Hepatocyte (in vitro differentiated cells): Measurements from ENCODE around the gene KRT20.

Experiments used
- EZH2 ChIP-seq: fragments of 200-600 bp; sonication (generic); IDR thresholded peaks from 2 replicates; pipeline ENCODE4 v1.6.1; 2016; ENCODE audit warnings: antibody characterized with exemption, mild to moderate bottlenecking, borderline replicate concordance
- EZH2phosphoT487 ChIP-seq: fragments of 200-600 bp; sonication (generic); IDR thresholded peaks from one replicate; pipeline ENCODE4 v1.6.1; 2018; ENCODE audit warnings: antibody characterized with exemption, mild to moderate bottlenecking, low read depth, moderate library complexity; ENCODE audit not compliant: unreplicated experiment, severe bottlenecking
- TF ChIP-seq, protein P1 (sequence below): fragments of 200-600 bp; sonication (generic); IDR thresholded peaks from 2 replicates; pipeline ENCODE4 v1.5.1; 2016; ENCODE audit warnings: antibody characterized with exemption, mild to moderate bottlenecking; ENCODE audit not compliant: poor library complexity

DNA sequence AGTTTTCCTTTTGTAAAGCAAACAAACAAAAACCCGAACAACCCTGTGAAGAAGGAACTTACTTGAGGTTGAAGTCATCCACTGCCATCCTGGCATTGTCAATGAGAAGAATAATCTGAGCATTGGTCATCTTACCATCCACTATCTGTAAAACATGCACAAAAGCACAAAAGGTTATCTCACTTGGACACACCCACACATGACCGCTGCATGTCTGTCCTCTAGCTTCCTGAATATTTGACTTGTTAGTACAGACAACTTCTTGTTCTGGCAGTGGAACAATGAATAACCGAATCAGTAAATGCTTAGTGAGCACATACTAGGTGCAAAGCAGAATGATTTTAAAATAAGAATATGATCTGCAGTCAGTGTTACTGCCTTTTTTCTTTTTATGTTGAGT, 46.3 kb upstream of the KRT20 start:
- TF ChIP-seq, protein P1, sequence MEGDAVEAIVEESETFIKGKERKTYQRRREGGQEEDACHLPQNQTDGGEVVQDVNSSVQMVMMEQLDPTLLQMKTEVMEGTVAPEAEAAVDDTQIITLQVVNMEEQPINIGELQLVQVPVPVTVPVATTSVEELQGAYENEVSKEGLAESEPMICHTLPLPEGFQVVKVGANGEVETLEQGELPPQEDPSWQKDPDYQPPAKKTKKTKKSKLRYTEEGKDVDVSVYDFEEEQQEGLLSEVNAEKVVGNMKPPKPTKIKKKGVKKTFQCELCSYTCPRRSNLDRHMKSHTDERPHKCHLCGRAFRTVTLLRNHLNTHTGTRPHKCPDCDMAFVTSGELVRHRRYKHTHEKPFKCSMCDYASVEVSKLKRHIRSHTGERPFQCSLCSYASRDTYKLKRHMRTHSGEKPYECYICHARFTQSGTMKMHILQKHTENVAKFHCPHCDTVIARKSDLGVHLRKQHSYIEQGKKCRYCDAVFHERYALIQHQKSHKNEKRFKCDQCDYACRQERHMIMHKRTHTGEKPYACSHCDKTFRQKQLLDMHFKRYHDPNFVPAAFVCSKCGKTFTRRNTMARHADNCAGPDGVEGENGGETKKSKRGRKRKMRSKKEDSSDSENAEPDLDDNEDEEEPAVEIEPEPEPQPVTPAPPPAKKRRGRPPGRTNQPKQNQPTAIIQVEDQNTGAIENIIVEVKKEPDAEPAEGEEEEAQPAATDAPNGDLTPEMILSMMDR: no peak
- TF ChIP-seq EZH2phosphoT487 (no peak), EZH2 (no peak)
